Measurements from ENCODE around the gene WRNIP1.

DNA sequence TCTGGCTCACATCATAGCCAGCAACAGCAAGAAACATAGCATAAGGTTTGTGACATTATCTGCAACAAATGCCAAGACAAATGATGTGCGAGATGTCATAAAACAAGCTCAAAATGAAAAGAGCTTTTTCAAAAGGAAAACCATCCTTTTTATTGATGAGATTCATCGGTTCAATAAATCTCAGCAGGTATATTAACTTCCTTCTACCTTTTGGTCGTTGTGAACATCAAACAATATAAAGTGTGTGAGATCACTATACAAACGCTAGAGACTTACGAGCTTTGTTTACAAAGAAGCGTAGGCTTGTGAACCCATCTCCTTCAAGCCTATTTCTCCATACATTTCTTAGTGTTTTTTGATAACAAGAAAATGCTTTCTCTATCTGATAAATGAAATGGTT lies 3.5 kb downstream of the WRNIP1 start:
- TF ChIP-seq POLR2AphosphoS5 (IDR thresholded peaks at IDR 0.05; ENCODE audit: low read depth, low read length), result no peak
- no peak for TF ChIP-seq TAF1 (IDR thresholded peaks at IDR 0.05; ENCODE audit: borderline replicate concordance, insufficient read depth, low read length)
- no peak for TF ChIP-seq SIN3A (IDR thresholded peaks at IDR 0.05; ENCODE audit: borderline replicate concordance, insufficient read depth, low read length)
- TF ChIP-seq, protein P1, sequence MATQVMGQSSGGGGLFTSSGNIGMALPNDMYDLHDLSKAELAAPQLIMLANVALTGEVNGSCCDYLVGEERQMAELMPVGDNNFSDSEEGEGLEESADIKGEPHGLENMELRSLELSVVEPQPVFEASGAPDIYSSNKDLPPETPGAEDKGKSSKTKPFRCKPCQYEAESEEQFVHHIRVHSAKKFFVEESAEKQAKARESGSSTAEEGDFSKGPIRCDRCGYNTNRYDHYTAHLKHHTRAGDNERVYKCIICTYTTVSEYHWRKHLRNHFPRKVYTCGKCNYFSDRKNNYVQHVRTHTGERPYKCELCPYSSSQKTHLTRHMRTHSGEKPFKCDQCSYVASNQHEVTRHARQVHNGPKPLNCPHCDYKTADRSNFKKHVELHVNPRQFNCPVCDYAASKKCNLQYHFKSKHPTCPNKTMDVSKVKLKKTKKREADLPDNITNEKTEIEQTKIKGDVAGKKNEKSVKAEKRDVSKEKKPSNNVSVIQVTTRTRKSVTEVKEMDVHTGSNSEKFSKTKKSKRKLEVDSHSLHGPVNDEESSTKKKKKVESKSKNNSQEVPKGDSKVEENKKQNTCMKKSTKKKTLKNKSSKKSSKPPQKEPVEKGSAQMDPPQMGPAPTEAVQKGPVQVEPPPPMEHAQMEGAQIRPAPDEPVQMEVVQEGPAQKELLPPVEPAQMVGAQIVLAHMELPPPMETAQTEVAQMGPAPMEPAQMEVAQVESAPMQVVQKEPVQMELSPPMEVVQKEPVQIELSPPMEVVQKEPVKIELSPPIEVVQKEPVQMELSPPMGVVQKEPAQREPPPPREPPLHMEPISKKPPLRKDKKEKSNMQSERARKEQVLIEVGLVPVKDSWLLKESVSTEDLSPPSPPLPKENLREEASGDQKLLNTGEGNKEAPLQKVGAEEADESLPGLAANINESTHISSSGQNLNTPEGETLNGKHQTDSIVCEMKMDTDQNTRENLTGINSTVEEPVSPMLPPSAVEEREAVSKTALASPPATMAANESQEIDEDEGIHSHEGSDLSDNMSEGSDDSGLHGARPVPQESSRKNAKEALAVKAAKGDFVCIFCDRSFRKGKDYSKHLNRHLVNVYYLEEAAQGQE (IDR thresholded peaks at IDR 0.05; ENCODE audit: insufficient read depth in 1 of 2, low read depth in 2 of 2, low read length in 2 of 2), result no peak
- TF ChIP-seq FOXP2 (optimal IDR thresholded peaks at IDR 0.05; ENCODE audit: borderline replicate concordance, extremely low read depth, extremely low read length, insufficient read depth), result no peak

Measured in PFSK-1 (cell line).